Neuronal stem cell (in vitro differentiated cells): ENCODE data around the gene SYCP2L.
"Not testable (repeated sequence)": the region's sequence is repeated elsewhere in the genome, so short reads cannot be mapped to it uniquely, and the experiment has no call there.

ENCODE experiments used
- DNase-seq: peaks from one replicate; pipeline ENCODE4 v3.0.0-alpha.2; 2013; ENCODE audit warnings: low spot score
- H2AFZ ChIP-seq: one replicate; pipeline ENCODE4 v1.6.1; 2013; ENCODE audit warnings: mild to moderate bottlenecking, low read length, inconsistent platforms
- H2AK5ac ChIP-seq: 2 replicates; pipeline ENCODE4 v1.6.1; 2013; ENCODE audit warnings: low read depth, mild to moderate bottlenecking, inconsistent platforms, low read length, moderate library complexity, mixed read lengths
- H2BK120ac ChIP-seq: 2 replicates; pipeline ENCODE4 v1.6.1; 2013; ENCODE audit warnings: low read depth, mild to moderate bottlenecking, inconsistent platforms, low read length, moderate library complexity, mixed read lengths
- H2BK12ac ChIP-seq: one replicate; pipeline ENCODE4 v1.6.1; 2013; ENCODE audit warnings: low read length, inconsistent platforms
- H2BK15ac ChIP-seq: 2 replicates; pipeline ENCODE4 v1.6.1; 2013; ENCODE audit warnings: mild to moderate bottlenecking, low read length, inconsistent platforms, mixed read lengths
- H2BK5ac ChIP-seq: one replicate; pipeline ENCODE4 v1.6.1; 2013; ENCODE audit warnings: inconsistent platforms, mild to moderate bottlenecking, low read length, moderate library complexity
- H3K14ac ChIP-seq: one replicate; pipeline ENCODE4 v1.6.1; 2013; ENCODE audit warnings: low read length, inconsistent platforms
- H3K18ac ChIP-seq: 2 replicates; pipeline ENCODE4 v1.6.1; 2013; ENCODE audit warnings: low read length, inconsistent platforms
- H3K23ac ChIP-seq: 2 replicates; pipeline ENCODE4 v1.6.1; 2013; ENCODE audit warnings: low read depth, mild to moderate bottlenecking, mixed read lengths, low read length, inconsistent platforms; ENCODE audit not compliant: poor library complexity
- H3K27ac ChIP-seq: replicated peaks from 3 replicates; pipeline ENCODE4 v1.5.1; 2013; ENCODE audit warnings: low read length, inconsistent platforms
- H3K27me3 ChIP-seq, 3 experiments: 2 replicates each; pipeline ENCODE4 v1.6.1; 2013; ENCODE audit warnings: low read length in 3 of 3, mild to moderate bottlenecking in 2 of 3, inconsistent platforms in 1 of 3, low read depth in 1 of 3, mixed read lengths in 1 of 3, moderate library complexity in 1 of 3; ENCODE audit not compliant: control insufficient read depth in 3 of 3, insufficient read depth in 3 of 3
- H3K36me3 ChIP-seq, 2 donors: replicated peaks in 1 of 2; 2 replicates each; pipeline ENCODE4 v1.6.1; 2013; ENCODE audit warnings: low read length in 2 of 2; ENCODE audit not compliant: control insufficient read depth in 2 of 2, insufficient read depth in 2 of 2
- H3K4ac ChIP-seq: 2 replicates; pipeline ENCODE4 v1.6.1; 2013; ENCODE audit warnings: inconsistent platforms, mild to moderate bottlenecking, low read length, moderate library complexity
- H3K4me1 ChIP-seq, 2 donors: 1 replicate in 1 of 2; 2 replicates in 1 of 2; pipeline ENCODE4 v1.6.1; 2013; ENCODE audit warnings: low read length in 2 of 2, low read depth in 1 of 2; ENCODE audit not compliant: control insufficient read depth in 2 of 2, insufficient read depth in 1 of 2
- H3K4me2 ChIP-seq: one replicate; pipeline ENCODE4 v1.6.1; 2013; ENCODE audit warnings: mild to moderate bottlenecking, low read length, inconsistent platforms; ENCODE audit not compliant: insufficient read depth, poor library complexity, severe bottlenecking
- H3K4me3 ChIP-seq, 2 donors: 2 replicates each; pipeline ENCODE4 v1.5.1; 2013; ENCODE audit warnings: low read length in 2 of 2, mild to moderate bottlenecking in 2 of 2, inconsistent platforms in 1 of 2, moderate library complexity in 1 of 2
- H3K79me1 ChIP-seq: one replicate; pipeline ENCODE4 v1.6.1; 2013; ENCODE audit warnings: low read depth, mild to moderate bottlenecking, inconsistent platforms, low read length, moderate library complexity
- H3K9ac ChIP-seq: one replicate; pipeline ENCODE4 v1.6.1; 2013; ENCODE audit warnings: mild to moderate bottlenecking, low read depth, low read length, inconsistent platforms; ENCODE audit not compliant: poor library complexity
- H3K9me3 ChIP-seq, 2 donors: replicated peaks in 1 of 2; 2 replicates each; pipeline versions ENCODE3 to v1.6.1; 2013; ENCODE audit warnings: low read length in 2 of 2, mild to moderate bottlenecking in 2 of 2, inconsistent platforms in 1 of 2, low read depth in 1 of 2, mixed read lengths in 1 of 2, moderate library complexity in 1 of 2; ENCODE audit not compliant: control insufficient read depth in 2 of 2, insufficient read depth in 1 of 2
- H4K8ac ChIP-seq: one replicate; pipeline ENCODE4 v1.6.1; 2013; ENCODE audit warnings: low read depth, mild to moderate bottlenecking, inconsistent platforms, low read length, moderate library complexity
- H4K91ac ChIP-seq: one replicate; pipeline ENCODE4 v1.6.1; 2013; ENCODE audit warnings: low read length, low read depth, mild to moderate bottlenecking, inconsistent platforms; ENCODE audit not compliant: poor library complexity
- WGBS, 2 donors: extraction: QIAGEN DNeasy Blood & Tissue Kit; methylation state at CpG; one replicate each; pipeline ENCODE4 v1.1.7; 2013; ENCODE audit warnings: missing lambda C conversion rate in 2 of 2, mixed read lengths in 1 of 2; ENCODE audit not compliant: insufficient read length in 2 of 2, insufficient replicate concordance in 1 of 2; ENCODE audit errors: extremely low coverage in 2 of 2; 5-methylcytosine and 5-hydroxymethylcytosine counted together

SYCP2L gene

GRCh38 chr6:10850728-10851127 lies 36.1 kb upstream of the SYCP2L start:
- Histone ChIP-seq H3K4ac (no peak overlapping the region), H3K9ac (no peak overlapping the region), H3K23ac (no peak overlapping the region), H3K4me3 (no peak overlapping the region), H2BK5ac (no peak overlapping the region), H2BK15ac (no peak overlapping the region), H4K8ac (peak overlapping the region; percentile 23), H4K91ac (no peak overlapping the region), H3K4me2 (no peak overlapping the region), H2AK5ac (no peak overlapping the region), H3K18ac (peak overlapping the region; percentile 81), H2AFZ (no peak overlapping the region), H3K14ac (no peak overlapping the region), H3K79me1 (no peaks in the 10 kb centered on the region), H2BK120ac (no peak overlapping the region), H2BK12ac (no peak overlapping the region), H3K9me3 (peaks cover 0 to 3% of the 10 kb centered on the region in 2 donors), H3K27ac (no peak overlapping the region), H3K4me1 (no peaks in the 10 kb centered on the region), H3K36me3 (no peaks in the 10 kb centered on the region), H3K27me3 (no peaks in the 10 kb centered on the region)
- no CpG with 5 or more reads among the region's 7 CpGs for WGBS, 2 donors
- no peak for DNase-seq

DNA sequence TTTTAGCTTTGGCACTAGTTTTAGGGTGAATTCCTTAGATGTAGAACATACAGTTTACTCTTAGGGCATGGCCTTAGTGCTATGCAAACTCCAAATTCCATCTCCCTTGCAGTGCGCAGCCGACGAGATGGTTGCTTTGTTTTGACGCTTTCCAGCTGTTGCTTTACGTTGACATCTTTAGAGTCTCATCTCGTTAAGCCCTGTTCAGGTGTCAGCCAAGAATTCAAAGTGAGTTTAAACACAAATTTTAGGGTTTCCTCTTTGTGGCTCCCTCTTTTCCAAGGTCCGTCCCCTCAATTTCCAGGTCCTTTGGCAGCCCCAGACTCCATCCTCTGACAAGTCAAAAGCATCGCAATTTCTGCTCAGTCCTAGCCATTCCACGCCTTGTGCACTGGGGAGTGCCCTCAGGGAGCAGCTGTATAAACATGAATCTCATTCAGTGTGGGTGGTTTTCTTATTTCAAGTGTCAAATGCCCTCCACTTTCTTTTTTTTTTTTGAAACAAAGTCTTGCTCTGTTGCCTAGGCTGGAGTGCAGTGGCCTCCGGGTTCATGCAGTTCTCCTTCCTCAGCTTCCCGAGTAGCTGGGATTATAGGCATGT lies 34.4 kb upstream of the SYCP2L start:
- Histone ChIP-seq H3K9ac (no peak overlapping the region), H3K23ac (no peak overlapping the region), H3K79me1 (no peaks in the 10 kb centered on the region), H3K4me1 (no peaks in the 10 kb centered on the region), H3K18ac (no peak overlapping the region), H2BK120ac (no peak overlapping the region), H3K27me3 (no peaks in the 10 kb centered on the region), H3K4me3 (no peak overlapping the region), H3K14ac (no peak overlapping the region), H2AK5ac (no peak overlapping the region), H2BK15ac (no peak overlapping the region), H2BK12ac (no peak overlapping the region), H3K27ac (no peak overlapping the region), H2BK5ac (no peak overlapping the region), H3K36me3 (no peaks in the 10 kb centered on the region), H4K91ac (no peak overlapping the region), H2AFZ (no peak overlapping the region), H3K9me3 (peaks cover 0 to 3% of the 10 kb centered on the region in 2 donors), H4K8ac (no peak overlapping the region), H3K4ac (no peak overlapping the region), H3K4me2 (no peak overlapping the region)
- WGBS, 2 donors = no CpG with 5 or more reads among the region's 11 CpGs
- no peak for DNase-seq

DNA sequence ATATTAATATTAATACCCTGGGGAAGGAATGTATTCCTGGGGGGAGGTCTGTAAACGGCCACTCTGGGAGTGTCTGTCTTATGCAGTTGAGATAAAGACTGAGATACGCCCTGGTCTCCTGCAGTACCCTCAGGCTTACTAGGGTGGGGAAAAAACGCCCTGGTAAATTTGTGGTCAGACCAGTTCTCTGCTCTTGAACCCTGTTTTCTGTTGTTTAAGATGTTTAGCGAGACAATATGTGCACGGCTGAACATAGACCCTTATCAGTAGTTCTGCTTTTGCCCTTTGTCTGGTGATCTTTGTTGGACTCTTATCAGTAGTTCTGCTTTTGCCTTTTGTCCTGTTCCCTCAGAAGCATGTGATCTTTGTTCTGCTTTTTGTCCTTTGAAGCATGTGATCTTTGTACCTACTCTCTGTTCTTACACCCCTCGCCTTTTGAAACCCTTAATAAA lies 33.0 kb upstream of the SYCP2L start:
- WGBS, 2 donors = no CpG with 5 or more reads among the region's 6 CpGs
- not testable (repeated sequence) for H3K4ac ChIP-seq, H3K4me3 ChIP-seq, H3K14ac ChIP-seq, H3K79me1 ChIP-seq, H3K27ac ChIP-seq, H2AK5ac ChIP-seq, H3K36me3 ChIP-seq, H2BK5ac ChIP-seq, H2BK12ac ChIP-seq, H3K18ac ChIP-seq, H3K9me3 ChIP-seq, H4K91ac ChIP-seq, H2AFZ ChIP-seq, H2BK120ac ChIP-seq, H3K9ac ChIP-seq, DNase-seq, H3K27me3 ChIP-seq, H3K4me2 ChIP-seq, H4K8ac ChIP-seq, H3K4me1 ChIP-seq, H3K23ac ChIP-seq, H2BK15ac ChIP-seq

DNA sequence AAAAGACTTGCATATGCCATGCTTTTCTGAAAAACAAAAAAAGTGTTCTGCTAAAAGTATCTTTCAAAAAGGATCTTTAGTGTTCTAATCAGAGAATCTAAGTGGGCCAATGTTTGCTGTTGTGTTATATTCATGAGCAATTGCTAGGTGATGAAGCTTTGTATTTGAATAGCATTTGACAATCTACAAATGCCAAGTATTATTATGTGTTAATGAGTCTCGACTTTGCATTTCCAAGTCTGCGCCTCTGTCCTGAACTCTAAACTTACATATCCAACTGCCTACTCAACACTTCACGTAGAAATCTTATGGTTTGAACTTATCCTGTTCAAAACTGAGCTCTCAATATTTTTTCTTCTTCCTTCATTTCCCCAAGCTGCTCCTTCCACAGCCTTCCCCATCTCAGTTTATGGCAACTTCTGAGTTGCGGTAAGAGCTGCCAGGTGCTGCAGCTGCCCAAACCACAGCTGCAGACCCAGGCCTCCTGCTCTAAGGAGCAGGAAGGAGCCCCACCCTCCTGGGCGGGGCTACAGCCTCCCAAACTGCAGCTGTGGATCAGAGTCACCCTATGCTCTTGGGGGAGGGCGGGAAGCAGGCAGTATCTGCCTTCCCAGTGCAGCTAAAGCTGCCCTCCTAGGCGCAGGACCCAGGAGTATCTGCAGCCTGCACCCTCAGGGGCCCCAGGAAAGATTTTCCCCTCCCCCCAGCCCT lies 31.8 kb upstream of the SYCP2L start:
- no peak overlapping the region for H2BK15ac ChIP-seq
- H3K27ac ChIP-seq = no peak overlapping the region
- no peaks in the 10 kb centered on the region for H3K79me1 ChIP-seq
- no peak overlapping the region for H2AK5ac ChIP-seq
- no peak overlapping the region for H2AFZ ChIP-seq
- no peak overlapping the region for H2BK5ac ChIP-seq
- no peak overlapping the region for H4K91ac ChIP-seq
- H3K9me3 ChIP-seq = peaks cover 0 to 3% of the 10 kb centered on the region in 2 donors
- H2BK12ac ChIP-seq = no peak overlapping the region
- H3K4me3 ChIP-seq = no peak overlapping the region
- no peak overlapping the region for H3K18ac ChIP-seq
- no peaks in the 10 kb centered on the region for H3K36me3 ChIP-seq
- DNase-seq = no peak
- H4K8ac ChIP-seq = no peak overlapping the region
- no peak overlapping the region for H3K23ac ChIP-seq
- H2BK120ac ChIP-seq = no peak overlapping the region
- no peaks in the 10 kb centered on the region for H3K27me3 ChIP-seq
- no CpG with 5 or more reads among the region's 7 CpGs for WGBS, 2 donors
- H3K4me1 ChIP-seq = no peaks in the 10 kb centered on the region
- H3K9ac ChIP-seq = no peak overlapping the region
- H3K4me2 ChIP-seq = no peak overlapping the region
- no peak overlapping the region for H3K14ac ChIP-seq
- H3K4ac ChIP-seq = no peak overlapping the region
